Measurements from ENCODE around the gene MFAP3. TPM values are rescaled to one million over a fixed set of nuclear protein-coding genes. Genes with fewer than 3 reads are reported as not detected.

Gene MFAP3
- total and polyA plus RNA-seq, 4 donors, result 1.6 to 60.7 (median 30.1) TPM

DNA sequence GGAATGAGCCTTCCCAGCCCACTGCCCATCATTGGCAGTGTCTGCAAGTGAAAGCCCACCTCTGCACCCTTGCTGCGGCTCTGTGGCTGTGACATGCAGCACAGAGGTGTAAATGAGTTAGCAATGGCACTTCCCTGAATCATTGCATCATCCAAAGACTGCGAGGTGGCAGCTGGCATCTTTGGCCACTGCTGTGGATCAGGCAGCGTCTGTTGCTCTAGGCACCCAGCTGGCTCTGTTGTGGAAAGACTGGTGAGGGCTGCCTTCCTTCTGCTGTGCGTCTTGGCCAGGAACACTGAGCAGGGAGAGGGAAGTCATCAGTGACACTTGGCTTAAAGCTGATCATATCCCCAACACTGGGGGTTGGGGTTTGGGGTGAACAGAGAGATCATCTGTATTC lies 64.5 kb downstream of the MFAP3 start:
- 48 to 62% methylated on average over 4 of the region's 4 CpGs for WGBS, 2 donors
- no peak overlapping the region for H3K4me3 ChIP-seq
- TF ChIP-seq CTCF (IDR thresholded peaks at IDR 0.05; ENCODE audit: control extremely low read depth, extremely low read depth), result no peak
- peaks cover 0 to 4% (median 2%) of the 10 kb centered on the region in 5 donors for H3K4me1 ChIP-seq (ENCODE audit: control insufficient read depth in 5 of 5, insufficient read depth in 5 of 5, low read length in 5 of 5)
- no peak for DNase-seq
- H3K27ac ChIP-seq (ENCODE audit: low read depth in 1 of 2, low read length in 1 of 2), result no peak overlapping the region
- H3K9me3 ChIP-seq (ENCODE audit: control insufficient read depth in 4 of 4, insufficient read depth in 3 of 4, low read length in 3 of 4), result no peaks in the 10 kb centered on the region
- H3K27me3 ChIP-seq (ENCODE audit: control insufficient read depth in 3 of 3, insufficient read depth in 3 of 3, low read length in 2 of 3), result no peaks in the 10 kb centered on the region
- H3K9ac ChIP-seq (ENCODE audit: insufficient read depth in 1 of 2, low read length in 2 of 2), result no peak overlapping the region
- ATAC-seq (ENCODE audit: insufficient read depth, low FRiP score), result no peak
- no peaks in the 10 kb centered on the region for H3K36me3 ChIP-seq (ENCODE audit: control insufficient read depth in 4 of 4, insufficient read depth in 4 of 4, low read length in 4 of 4)

Other genes starting within 250 kb of the MFAP3 start
- 10 to 100 TPM; 35.0 to 49.7 TPM for gene FAM114A2, start 57 bp upstream of the MFAP3 start, total RNA-seq
- gene FAM114A2, start 57 bp upstream of the MFAP3 start, polyA plus RNA-seq, result 10 to 100 TPM in 1 of 2 donors, 1 to 10 TPM in 1; 7.3 to 18.3 TPM
- gene GALNT10, start 151.8 kb downstream of the MFAP3 start, total RNA-seq, result 10 to 100 TPM in 1 of 2 donors, 1 to 10 TPM in 1; 9.0 to 70.2 TPM
- 10 to 100 TPM; 14.9 to 29.1 TPM for gene GALNT10, start 151.8 kb downstream of the MFAP3 start, polyA plus RNA-seq